GM12874 (cell line): Measurements from ENCODE around the gene CDHR3.

Experiments used
- TF ChIP-seq, protein P1 (sequence below): IDR thresholded peaks from 2 replicates; pipeline ENCODE4 v1.5.1; 2011; ENCODE audit warnings: low read depth, mild to moderate bottlenecking, control low read depth, low read length, moderate library complexity; ENCODE audit not compliant: insufficient read depth

CDHR3 gene

DNA sequence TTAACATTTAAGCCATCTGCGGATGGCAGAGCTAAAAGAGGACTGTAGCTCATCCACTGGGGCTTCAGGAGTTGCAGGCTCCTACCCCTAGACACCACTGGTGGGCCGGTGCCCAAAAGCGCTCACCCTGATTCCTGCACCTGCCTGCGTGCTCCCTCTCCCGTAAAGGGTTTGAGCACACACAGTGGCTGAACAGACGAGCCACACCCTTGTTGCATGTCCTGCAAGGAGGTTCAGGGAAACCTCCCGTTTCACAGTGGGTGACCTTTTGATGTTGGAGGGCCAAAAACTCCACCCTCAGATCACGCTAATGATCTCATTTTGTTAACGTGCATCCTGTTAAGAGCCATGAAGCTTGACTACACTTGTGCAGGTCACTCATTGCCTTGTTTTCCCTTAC lies 111.2 kb downstream of the CDHR3 start:
- TF ChIP-seq, protein P1, sequence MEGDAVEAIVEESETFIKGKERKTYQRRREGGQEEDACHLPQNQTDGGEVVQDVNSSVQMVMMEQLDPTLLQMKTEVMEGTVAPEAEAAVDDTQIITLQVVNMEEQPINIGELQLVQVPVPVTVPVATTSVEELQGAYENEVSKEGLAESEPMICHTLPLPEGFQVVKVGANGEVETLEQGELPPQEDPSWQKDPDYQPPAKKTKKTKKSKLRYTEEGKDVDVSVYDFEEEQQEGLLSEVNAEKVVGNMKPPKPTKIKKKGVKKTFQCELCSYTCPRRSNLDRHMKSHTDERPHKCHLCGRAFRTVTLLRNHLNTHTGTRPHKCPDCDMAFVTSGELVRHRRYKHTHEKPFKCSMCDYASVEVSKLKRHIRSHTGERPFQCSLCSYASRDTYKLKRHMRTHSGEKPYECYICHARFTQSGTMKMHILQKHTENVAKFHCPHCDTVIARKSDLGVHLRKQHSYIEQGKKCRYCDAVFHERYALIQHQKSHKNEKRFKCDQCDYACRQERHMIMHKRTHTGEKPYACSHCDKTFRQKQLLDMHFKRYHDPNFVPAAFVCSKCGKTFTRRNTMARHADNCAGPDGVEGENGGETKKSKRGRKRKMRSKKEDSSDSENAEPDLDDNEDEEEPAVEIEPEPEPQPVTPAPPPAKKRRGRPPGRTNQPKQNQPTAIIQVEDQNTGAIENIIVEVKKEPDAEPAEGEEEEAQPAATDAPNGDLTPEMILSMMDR = 0 out of 2 replicates have a peak, but pooled peaks have one; percentile 16

DNA sequence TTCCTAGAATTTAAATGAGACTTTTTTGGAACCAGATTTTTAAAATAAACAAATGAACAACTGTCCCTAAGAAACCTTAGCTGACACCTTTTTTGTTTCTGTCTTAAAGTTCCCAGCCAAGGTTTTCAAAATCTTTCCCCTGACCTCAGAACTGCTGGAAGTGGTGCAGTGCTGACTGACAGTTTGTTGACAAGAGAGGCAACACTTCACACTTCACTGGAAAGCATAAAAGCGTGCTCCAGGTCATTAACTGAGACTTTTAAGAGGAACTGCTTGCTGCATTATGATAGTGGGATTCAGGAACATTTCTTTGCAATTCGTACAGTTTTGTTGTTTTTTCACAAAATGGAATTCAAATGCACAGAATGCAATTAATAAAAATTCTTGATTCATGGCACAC lies 112.9 kb downstream of the CDHR3 start:
- TF ChIP-seq, protein P1 = no peak

DNA sequence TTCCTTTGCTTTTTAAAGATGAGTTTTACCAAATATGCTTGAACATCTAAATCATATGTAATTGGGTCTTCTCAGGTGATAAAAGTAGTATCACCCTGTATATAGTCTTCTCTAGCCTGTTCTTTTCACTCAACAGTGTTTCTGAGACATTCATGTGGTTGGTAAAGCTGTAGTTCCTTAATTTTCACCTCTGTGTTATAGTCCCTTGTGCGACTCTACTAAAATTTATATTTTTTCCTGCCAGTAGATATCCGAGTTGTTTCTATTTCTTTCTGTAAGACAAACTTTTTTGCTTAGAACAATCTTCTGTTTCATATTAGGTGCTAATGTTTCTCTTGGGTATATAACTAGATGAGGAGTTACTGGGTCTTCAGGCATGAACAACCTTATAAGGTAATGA lies 113.5 kb downstream of the CDHR3 start:
- TF ChIP-seq, protein P1 = no peak

DNA sequence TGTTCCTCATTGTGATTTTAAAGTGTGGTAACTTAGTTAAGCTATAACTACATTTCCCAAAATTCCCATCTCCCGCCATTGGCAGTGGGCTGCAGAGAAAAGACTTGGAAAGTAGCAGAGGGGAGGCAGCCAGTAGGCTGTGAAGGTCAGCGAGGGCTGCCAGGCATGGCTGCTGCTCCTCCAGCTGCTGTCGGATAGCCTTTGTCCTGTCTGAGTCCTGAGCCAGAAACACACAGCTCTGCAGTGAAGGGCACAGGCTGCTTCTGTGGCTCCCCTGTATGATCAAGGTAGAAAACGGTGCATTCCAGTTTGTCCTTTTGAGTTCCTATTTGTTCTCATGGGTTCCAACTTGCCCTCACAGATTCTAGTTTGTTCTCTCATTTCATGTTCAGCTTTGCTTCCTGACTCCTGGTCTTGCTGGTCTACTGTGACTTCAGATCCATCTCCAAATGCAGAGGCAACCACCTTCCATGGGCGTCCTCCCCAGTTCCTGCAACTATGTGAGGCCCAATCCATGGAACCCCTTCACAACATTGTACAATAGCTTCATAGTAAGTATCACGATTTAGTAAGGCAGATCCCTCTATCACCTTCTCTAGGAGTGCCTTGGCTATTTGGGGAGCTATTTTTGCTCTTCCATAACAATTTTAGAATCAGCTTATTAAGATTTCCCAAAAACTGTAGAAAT lies 117.4 kb downstream of the CDHR3 start:
- TF ChIP-seq, protein P1 = no peak

DNA sequence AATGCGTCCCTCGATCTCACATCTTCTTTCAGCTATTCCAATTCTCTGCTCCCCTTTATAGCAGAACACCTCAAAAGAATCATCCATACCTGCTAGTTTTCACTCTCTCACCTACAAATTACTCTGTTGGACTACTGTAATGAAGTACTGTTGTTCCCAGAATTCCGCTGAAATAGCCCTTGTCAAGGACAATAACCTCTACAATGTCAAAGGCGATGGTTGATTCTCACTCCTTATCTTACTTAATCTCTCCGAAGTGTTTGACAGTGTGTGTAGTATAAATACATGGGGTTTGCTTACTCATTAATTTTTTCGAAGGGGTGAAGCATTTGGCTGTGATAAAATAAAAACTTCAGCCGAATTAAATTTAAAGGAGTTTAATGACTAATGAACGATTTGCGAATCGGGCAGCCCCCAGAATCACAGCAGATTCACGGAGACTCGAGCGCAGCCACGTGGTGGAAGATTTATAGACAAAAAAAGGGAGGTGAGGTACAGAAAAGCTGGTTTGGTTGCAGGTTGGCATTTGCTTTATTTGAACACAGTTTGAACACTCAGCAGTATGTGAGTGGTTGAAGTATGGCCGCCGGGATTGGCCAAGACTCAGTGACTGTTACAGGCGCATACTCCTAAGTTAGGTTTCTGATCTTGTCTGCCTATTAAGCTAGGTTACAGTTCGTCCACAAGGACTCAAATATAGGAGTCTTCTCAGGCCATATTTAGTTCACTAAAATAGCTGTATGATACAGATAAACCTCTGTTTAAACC lies 119.2 kb downstream of the CDHR3 start:
- TF ChIP-seq, protein P1 = no peak
